B cell (primary cell): Measurements from ENCODE around the gene INSR. TPM values are rescaled to one million over a fixed set of nuclear protein-coding genes. Genes with fewer than 3 reads are reported as not detected.
A peak's percentile ranks its signal among the peaks of the same experiment; 100 is the strongest.

Source experiments
- ATAC-seq: fragments of 200-7000 bp; cut with Tn5 transposase; one replicate; pipeline ENCODE4 v1.10.0; 2021; ENCODE audit warnings: low read depth, mild to moderate bottlenecking, moderate number of reproducible peaks, moderate library complexity
- CTCF ChIA-PET: fragments of 350-600 bp; sonication (Branson Sonifier 250); formaldehyde crosslinking; loops from one replicate; lab custom pipeline; 2021; ENCODE audit warnings: antibody characterized with exemption, inconsistent platforms; lab: Charles Lee
- POLR2A ChIA-PET: fragments of 350-600 bp; sonication (Branson Sonifier 250); formaldehyde crosslinking; loops from one replicate; lab custom pipeline; 2021; ENCODE audit warnings: antibody characterized with exemption; lab: Charles Lee
- DNase-seq: peaks from one replicate; pipeline ENCODE4 v3.0.0; 2013
- H2AFZ ChIP-seq: 2 replicates; pipeline ENCODE4 v1.6.1; 2012; ENCODE audit warnings: mild to moderate bottlenecking, low read depth, low read length; ENCODE audit not compliant: insufficient read depth, poor library complexity, severe bottlenecking
- H3K27ac ChIP-seq, 2 donors: 1 replicate in 1 of 2; 2 replicates in 1 of 2; pipeline ENCODE4 v1.5.1; 2012 to 2013; ENCODE audit warnings: low read length in 2 of 2, mild to moderate bottlenecking in 2 of 2, moderate library complexity in 1 of 2
- H3K27me3 ChIP-seq, 4 experiments: fragments of 200-600 bp in 1 of 4; sonication (generic) in 1 of 4; replicated peaks in 1 of 4; 1 replicate in 2 of 4; 2 replicates in 2 of 4; pipeline versions ENCODE4 v1.6.1 to v1.7.0; 2013 to 2016; ENCODE audit warnings: low read length in 3 of 4, mild to moderate bottlenecking in 2 of 4, mixed read lengths in 1 of 4, moderate library complexity in 1 of 4; ENCODE audit not compliant: insufficient read depth in 4 of 4, control insufficient read depth in 3 of 4; ENCODE audit errors: control extremely low read depth in 1 of 4
- H3K36me3 ChIP-seq, 2 experiments: replicated peaks in 1 of 2; 1 replicate in 1 of 2; 2 replicates in 1 of 2; pipeline versions ENCODE4 v1.6.1 to v1.7.1; 2013; ENCODE audit warnings: low read length in 1 of 2; ENCODE audit not compliant: insufficient read depth in 2 of 2, control insufficient read depth in 1 of 2; ENCODE audit errors: control extremely low read depth in 1 of 2, extremely low read depth in 1 of 2
- H3K4me1 ChIP-seq, 2 donors: fragments of 200-600 bp in 1 of 2; sonication (generic) in 1 of 2; 1 replicate in 1 of 2; 2 replicates in 1 of 2; pipeline versions ENCODE4 v1.5.1 to v1.6.1; 2013 to 2017; ENCODE audit warnings: low read length in 2 of 2; ENCODE audit not compliant: control insufficient read depth in 2 of 2, insufficient read depth in 2 of 2
- H3K4me2 ChIP-seq: replicated peaks from 2 replicates; pipeline ENCODE3; 2012; ENCODE audit warnings: mild to moderate bottlenecking, low read depth, low read length; ENCODE audit not compliant: poor library complexity, severe bottlenecking
- H3K4me3 ChIP-seq, 5 experiments: fragments of 200-600 bp in 1 of 5; sonication (generic) in 1 of 5; 1 replicate in 3 of 5; 2 replicates in 2 of 5; pipeline versions ENCODE4 v1.5.1 to v1.7.0; 2011 to 2016; ENCODE audit warnings: low read length in 4 of 5, mild to moderate bottlenecking in 4 of 5, low read depth in 2 of 5, control low read depth in 1 of 5, moderate library complexity in 1 of 5; ENCODE audit not compliant: insufficient read depth in 1 of 5; ENCODE audit errors: control extremely low read depth in 1 of 5, extremely low read depth in 1 of 5
- H3K79me2 ChIP-seq: fragments of 200-600 bp; sonication (generic); one replicate; pipeline ENCODE4 v1.6.0; 2016; ENCODE audit warnings: low read length; ENCODE audit not compliant: control insufficient read depth, insufficient read depth
- H3K9ac ChIP-seq: fragments of 200-600 bp; sonication (generic); 2 replicates; pipeline ENCODE4 v1.6.1; 2017; ENCODE audit warnings: mild to moderate bottlenecking, low read length, moderate library complexity
- H3K9me3 ChIP-seq, 3 donors: one replicate each; pipeline versions ENCODE4 v1.6.1 to v1.7.1; 2013; ENCODE audit warnings: low read length in 2 of 3; ENCODE audit not compliant: control insufficient read depth in 2 of 3, insufficient read depth in 1 of 3; ENCODE audit errors: control extremely low read depth in 1 of 3
- H4K20me1 ChIP-seq: 2 replicates; pipeline ENCODE4 v1.6.0; 2012; ENCODE audit warnings: mild to moderate bottlenecking, low read length; ENCODE audit not compliant: insufficient read depth, control insufficient read depth, poor library complexity, severe bottlenecking
- H3K27ac Mint-ChIP-seq: one replicate; pipeline ENCODE4 v1.8.0; 2021; ENCODE audit warnings: mixed read lengths
- H3K27me3 Mint-ChIP-seq: one replicate; pipeline ENCODE4 v1.8.0; 2021; ENCODE audit warnings: mixed read lengths
- H3K4me1 Mint-ChIP-seq: one replicate; pipeline ENCODE4 v1.8.0; 2021; ENCODE audit warnings: mixed read lengths
- H3K4me3 Mint-ChIP-seq: one replicate; pipeline ENCODE4 v1.8.0; 2021; ENCODE audit warnings: mixed read lengths
- H3K9me3 Mint-ChIP-seq: one replicate; pipeline ENCODE4 v1.8.0; 2022; ENCODE audit warnings: mixed read lengths; ENCODE audit not compliant: insufficient read depth
- EZH2 ChIP-seq: IDR thresholded peaks from 2 replicates; pipeline ENCODE4 v1.6.1; 2012; ENCODE audit warnings: borderline replicate concordance, low read depth, mild to moderate bottlenecking, moderate library complexity, low read length; ENCODE audit not compliant: insufficient read depth, poor library complexity, severe bottlenecking
- WGBS: methylation state at CpG from one replicate; pipeline ENCODE4 v1.1.5; 2013; ENCODE audit warnings: missing lambda C conversion rate; ENCODE audit not compliant: insufficient coverage; 5-methylcytosine and 5-hydroxymethylcytosine counted together
- intact Hi-C: fragments of 100-400 bp; cut with micrococcal nuclease; formaldehyde crosslinking; loops from one replicate; pipeline ENCODE4 v1.10.0; 2022
- polyA plus RNA-seq: library from polyadenylated mRNA; depleted of rRNA; stranded (reverse); fragments of >200 nt; gene quantifications from 2 replicates; pipeline ENCODE4 v1.2.3, GENCODE V29; 2012
- total RNA-seq, 2 donors: library from RNA; stranded (reverse); fragments of 120-200 nt in 1 of 2; gene quantifications; 1 replicate in 1 of 2; 2 replicates in 1 of 2; pipeline versions ENCODE4 v1.2.3 to v1.2.4, GENCODE V29; 2013 to 2022
- TF ChIP-seq, protein P1 (sequence below): fragments of 200-600 bp; IDR thresholded peaks from one replicate; pipeline ENCODE4 v1.8.0; 2022; ENCODE audit warnings: antibody characterized with exemption, mild to moderate bottlenecking

The INSR gene
- total and polyA plus RNA-seq, 2 donors (not counting 1 experiment from before 2014, with no cell fraction given) = 1.4 to 6.3 TPM

DNA sequence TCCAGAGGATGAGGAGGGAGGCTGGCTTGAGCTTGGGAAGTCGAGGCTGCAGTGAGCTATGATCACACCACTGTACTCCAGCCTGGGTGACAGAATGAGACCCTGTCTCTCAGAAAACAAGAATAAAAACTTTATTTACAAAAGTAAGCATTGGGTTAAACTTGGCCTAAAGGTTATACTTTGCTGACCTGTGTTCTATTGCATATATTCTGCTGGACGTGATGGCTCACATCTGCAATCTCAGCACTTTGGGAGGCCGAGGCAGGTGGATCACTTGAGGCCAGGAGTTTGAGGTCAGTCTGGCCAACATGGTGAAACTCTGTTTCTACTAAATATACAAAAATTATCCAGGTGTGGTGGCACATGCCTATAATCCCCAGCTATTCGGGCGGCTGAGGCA lies 47.9 kb upstream of the INSR start:
- intact Hi-C loops = loop anchor here (10.0 kb wide), 2 partner anchors 363 to 567 kb away; partner anchors contain the start of genes FCER2 and VAV1
- Histone ChIP-seq H3K27me3 (no peaks in the 10 kb centered on the region), H2AFZ (no peak overlapping the region), H3K36me3 (no peaks in the 10 kb centered on the region), H3K27ac (no peak overlapping the region), H3K4me1 (peaks cover 93 to 99% of the 10 kb centered on the region in 2 donors), H3K79me2 (peaks cover 39% of the 10 kb centered on the region), H3K4me2 (peak overlapping the region; percentile 11), H3K9ac (no peak overlapping the region), H3K4me3 (no peak overlapping the region), H4K20me1 (no peaks in the 10 kb centered on the region), H3K9me3 (peaks cover 0 to 14% (median 0%) of the 10 kb centered on the region in 3 donors)
- Mint-ChIP-seq H3K27ac (peak overlapping the region; percentile 61), H3K9me3 (no peaks in the 10 kb centered on the region), H3K4me3 (no peak overlapping the region), H3K4me1 (peaks cover 79% of the 10 kb centered on the region), H3K27me3 (no peaks in the 10 kb centered on the region)
- TF ChIP-seq EZH2 = no peak
- TF ChIP-seq, protein P1, sequence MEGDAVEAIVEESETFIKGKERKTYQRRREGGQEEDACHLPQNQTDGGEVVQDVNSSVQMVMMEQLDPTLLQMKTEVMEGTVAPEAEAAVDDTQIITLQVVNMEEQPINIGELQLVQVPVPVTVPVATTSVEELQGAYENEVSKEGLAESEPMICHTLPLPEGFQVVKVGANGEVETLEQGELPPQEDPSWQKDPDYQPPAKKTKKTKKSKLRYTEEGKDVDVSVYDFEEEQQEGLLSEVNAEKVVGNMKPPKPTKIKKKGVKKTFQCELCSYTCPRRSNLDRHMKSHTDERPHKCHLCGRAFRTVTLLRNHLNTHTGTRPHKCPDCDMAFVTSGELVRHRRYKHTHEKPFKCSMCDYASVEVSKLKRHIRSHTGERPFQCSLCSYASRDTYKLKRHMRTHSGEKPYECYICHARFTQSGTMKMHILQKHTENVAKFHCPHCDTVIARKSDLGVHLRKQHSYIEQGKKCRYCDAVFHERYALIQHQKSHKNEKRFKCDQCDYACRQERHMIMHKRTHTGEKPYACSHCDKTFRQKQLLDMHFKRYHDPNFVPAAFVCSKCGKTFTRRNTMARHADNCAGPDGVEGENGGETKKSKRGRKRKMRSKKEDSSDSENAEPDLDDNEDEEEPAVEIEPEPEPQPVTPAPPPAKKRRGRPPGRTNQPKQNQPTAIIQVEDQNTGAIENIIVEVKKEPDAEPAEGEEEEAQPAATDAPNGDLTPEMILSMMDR = no peak
- ATAC-seq (no peak), DNase-seq (no peak)
- 100% methylated on average over 1 of the region's 5 CpGs for WGBS
- ChIA-PET POLR2A (no interaction called here), CTCF (interaction anchor here (0.8 to 10.8 kb wide), 9 partner anchors 9 to 478 kb away, joined by 4 to 179 read pairs (median 18); partner anchors contain the start of gene ARHGEF18)
